Measurements from ENCODE around the gene TMEM184A. TPM values are rescaled to one million over a fixed set of nuclear protein-coding genes. Genes with fewer than 3 reads are reported as not detected.

The TMEM184A gene
- total and polyA plus RNA-seq, 2 of the 8 experiments (the other 6 are each of a cell fraction or from before 2014, with no cell fraction given), result 1.8 to 2.1 TPM

- Histone ChIP-seq H3K9ac (replicated peaks in 1 of 4; ENCODE audit: extremely low read depth in 1 of 4, low read depth in 3 of 4, low read length in 3 of 4) (no peak overlapping the region), H3K4me1 (replicated peaks in 1 of 4; ENCODE audit: control insufficient read depth in 3 of 4, insufficient read depth in 4 of 4, low read length in 3 of 4) (no peaks in the 10 kb centered on the region), H2BK15ac (ENCODE audit: low read length) (no peak overlapping the region), H3K27me3 (replicated peaks in 1 of 4; ENCODE audit: control insufficient read depth in 3 of 4, extremely low read depth in 1 of 4, insufficient read depth in 3 of 4, low read length in 3 of 4) (no peaks in the 10 kb centered on the region), H4K8ac (ENCODE audit: extremely low read depth, insufficient read depth, low read length) (no peak overlapping the region), H3K4me3 (ENCODE audit: extremely low read depth in 1 of 4, insufficient read depth in 2 of 4, low read depth in 3 of 4, low read length in 4 of 4) (no peak overlapping the region), H3K9me3 (ENCODE audit: insufficient read depth in 2 of 2, low read depth in 1 of 2, low read length in 1 of 2) (peaks cover under 1 to 3% of the 10 kb centered on the region in 2 experiments; a peak in 2 of 4 replicates), H3K23me2 (ENCODE audit: low read depth, low read length) (peaks cover 15% of the 10 kb centered on the region; the same call in 1 of the 2 replicates), H3K79me1 (ENCODE audit: low read depth, low read length) (no peaks in the 10 kb centered on the region), H4K5ac (ENCODE audit: insufficient read length, low read depth, low read length) (no peak overlapping the region), H3K27ac (ENCODE audit: low read depth, low read length) (no peak overlapping the region), H3K36me3 (ENCODE audit: control insufficient read depth in 2 of 4, insufficient read depth in 4 of 4, low read length in 3 of 4) (no peaks in the 10 kb centered on the region), H2BK120ac (replicated peaks; ENCODE audit: low read depth, low read length) (no peak overlapping the region), H3K14ac (ENCODE audit: insufficient read length) (no peak overlapping the region), H2BK5ac (ENCODE audit: low read depth, low read length) (no peak overlapping the region), H2AFZ (ENCODE audit: low read length) (no peak overlapping the region), H4K91ac (replicated peaks; ENCODE audit: insufficient read length, low read length) (no peak overlapping the region), H3K23ac (ENCODE audit: insufficient read length) (no peak overlapping the region), H3K18ac (ENCODE audit: extremely low read depth, low read length) (no peak overlapping the region), H3K4me2 (ENCODE audit: insufficient read depth in 1 of 2, low read depth in 2 of 2, low read length in 2 of 2) (no peak overlapping the region), H2BK12ac (ENCODE audit: low read depth, low read length) (no peak overlapping the region), H4K20me1 (replicated peaks in 1 of 2; ENCODE audit: control insufficient read depth in 1 of 2, insufficient read depth in 2 of 2, low read length in 2 of 2) (peaks cover 0 to 4% of the 10 kb centered on the region in 2 experiments), H3K79me2 (ENCODE audit: control insufficient read depth in 1 of 2, insufficient read depth in 2 of 2, low read length in 2 of 2) (no peaks in the 10 kb centered on the region), H3K4ac (replicated peaks; ENCODE audit: insufficient read length, low read depth, low read length) (no peak overlapping the region), H3K56ac (replicated peaks; ENCODE audit: insufficient read length, low read depth, low read length) (no peak overlapping the region), H2AK5ac (ENCODE audit: low read depth, low read length) (no peak overlapping the region), H2BK20ac (ENCODE audit: low read length) (no peak overlapping the region)
- WGBS, 2 experiments (ENCODE audit: extremely low coverage in 1 of 2, insufficient coverage in 1 of 2, insufficient read length in 1 of 2, insufficient replicate concordance in 2 of 2, low coverage in 1 of 2, low lambda C conversion rate in 2 of 2, missing lambda C conversion rate in 1 of 2), result 93 to 100% methylated on average over 2 to 3 of the region's 4 CpGs
- no peak for DNase-seq (ENCODE audit: low read depth in 1 of 2, low spot score in 2 of 2)
- CTCF ChIA-PET (ENCODE audit: partially characterized antibody), result interaction anchor here (1.1 kb wide), 2 partner anchors 16 to 571 kb away, joined by 3 to 4 read pairs; no protein-coding TSS in a partner anchor
- POLR2A ChIA-PET (ENCODE audit: partially characterized antibody), result no interaction called here
- no peak for FAIRE-seq
- no peak for TF ChIP-seq USF2 (IDR thresholded peaks at IDR 0.05; ENCODE audit: low read length)
Measured at GRCh38 chr7:1593904-1594421, 38.0 kb upstream of the TMEM184A start.
